IMR-90 (cell line): ENCODE data around the gene AQP6. TPM values are rescaled to one million over a fixed set of nuclear protein-coding genes. Genes with fewer than 3 reads are reported as not detected.

Experiments
- ATAC-seq: fragments of 200-7000 bp; cut with Tn5 transposase; 2 replicates; pipeline ENCODE4 v1.9.1; 2020; ENCODE audit warnings: low read depth, mild to moderate bottlenecking, moderate library complexity
- BruUV-seq: library from RNA; stranded (reverse); fragments of 400-500 nt; replicated peaks from 2 replicates; lab custom pipeline; 2021; lab: Mats Ljungman, UMichigan
- CTCF ChIA-PET: fragments of 300-600 bp; formaldehyde crosslinking; extraction: SDS; loops from one replicate; lab custom pipeline; 2021; ENCODE audit warnings: antibody characterized with exemption; lab: Yijun Ruan, JAX
- POLR2A ChIA-PET: fragments of 300-600 bp; sonication (Branson Sonifier 250); formaldehyde crosslinking; loops from one replicate; lab custom pipeline; 2022; ENCODE audit warnings: antibody characterized with exemption; ENCODE audit not compliant: unreplicated experiment; lab: Charles Lee
- DNase-seq: peaks from one replicate; pipeline ENCODE4 v3.0.0; 2013
- H2AFZ ChIP-seq: replicated peaks from 2 replicates; pipeline ENCODE3; 2013; ENCODE audit warnings: low read length, mild to moderate bottlenecking; ENCODE audit not compliant: poor library complexity
- H2AK5ac ChIP-seq: 2 replicates; pipeline ENCODE4 v1.6.1; 2013; ENCODE audit warnings: low read depth, low read length, inconsistent platforms
- H2AK9ac ChIP-seq: replicated peaks from 2 replicates; pipeline ENCODE3; 2013; ENCODE audit warnings: mild to moderate bottlenecking, low read depth, low read length, moderate library complexity; ENCODE audit not compliant: poor library complexity
- H2BK120ac ChIP-seq: 2 replicates; pipeline ENCODE4 v1.6.1; 2013; ENCODE audit warnings: low read depth, low read length, inconsistent platforms
- H2BK15ac ChIP-seq: 3 replicates; pipeline ENCODE4 v1.6.1; 2013; ENCODE audit warnings: low read depth, low read length, inconsistent platforms
- H2BK20ac ChIP-seq: 2 replicates; pipeline ENCODE4 v1.6.1; 2013; ENCODE audit warnings: low read depth, mild to moderate bottlenecking, inconsistent platforms, low read length, moderate library complexity
- H2BK5ac ChIP-seq: 2 replicates; pipeline ENCODE4 v1.6.1; 2013; ENCODE audit warnings: mild to moderate bottlenecking, low read depth, low read length, inconsistent platforms; ENCODE audit not compliant: poor library complexity, severe bottlenecking
- H3K14ac ChIP-seq: replicated peaks from 2 replicates; pipeline ENCODE4 v1.6.1; 2013; ENCODE audit warnings: low read depth, low read length, inconsistent platforms
- H3K18ac ChIP-seq: 2 replicates; pipeline ENCODE4 v1.6.1; 2013; ENCODE audit warnings: low read depth, low read length, control low read depth
- H3K23ac ChIP-seq: 2 replicates; pipeline ENCODE4 v1.6.1; 2013; ENCODE audit warnings: low read depth, low read length, inconsistent platforms
- H3K27ac ChIP-seq: 2 replicates; pipeline ENCODE4 v1.5.1; 2013; ENCODE audit warnings: mild to moderate bottlenecking, control low read depth, low read length; ENCODE audit not compliant: insufficient read depth
- H3K27me3 ChIP-seq: 2 replicates; pipeline ENCODE4 v1.6.1; 2013; ENCODE audit warnings: low read length; ENCODE audit not compliant: control insufficient read depth, insufficient read depth
- H3K36me3 ChIP-seq: 2 replicates; pipeline ENCODE4 v1.6.1; 2013; ENCODE audit warnings: low read length, mixed read lengths; ENCODE audit not compliant: control insufficient read depth, insufficient read depth
- H3K4ac ChIP-seq: 2 replicates; pipeline ENCODE4 v1.6.1; 2013; ENCODE audit warnings: low read depth, low read length, inconsistent platforms
- H3K4me1 ChIP-seq: 2 replicates; pipeline ENCODE4 v1.6.1; 2013; ENCODE audit warnings: low read length, mixed read lengths; ENCODE audit not compliant: control insufficient read depth, insufficient read depth
- H3K4me2 ChIP-seq: 2 replicates; pipeline ENCODE4 v1.6.1; 2013; ENCODE audit warnings: low read depth, mild to moderate bottlenecking, control low read depth, low read length, moderate library complexity
- H3K4me3 ChIP-seq: 2 replicates; pipeline ENCODE4 v1.5.1; 2013; ENCODE audit warnings: low read depth, mild to moderate bottlenecking, control low read depth, low read length, moderate library complexity; ENCODE audit not compliant: insufficient read depth
- H3K56ac ChIP-seq: 2 replicates; pipeline ENCODE4 v1.6.1; 2013; ENCODE audit warnings: low read length, inconsistent platforms; ENCODE audit not compliant: insufficient read depth; ENCODE audit errors: extremely low read depth
- H3K79me1 ChIP-seq, 2 experiments: 2 replicates each; pipeline ENCODE4 v1.6.1; 2013; ENCODE audit warnings: low read length in 2 of 2, inconsistent platforms in 1 of 2, low read depth in 1 of 2
- H3K9ac ChIP-seq: 2 replicates; pipeline ENCODE4 v1.6.1; 2013; ENCODE audit warnings: low read depth, low read length, control low read depth
- H3K9me1 ChIP-seq: 2 replicates; pipeline ENCODE4 v1.6.1; 2013; ENCODE audit warnings: low read length, inconsistent platforms; ENCODE audit not compliant: insufficient read depth
- H3K9me3 ChIP-seq: 2 replicates; pipeline ENCODE4 v1.6.1; 2013; ENCODE audit warnings: low read length; ENCODE audit not compliant: control insufficient read depth, insufficient read depth
- H4K20me1 ChIP-seq: 2 replicates; pipeline ENCODE4 v1.6.1; 2013; ENCODE audit warnings: low read length, inconsistent platforms; ENCODE audit not compliant: insufficient read depth
- H4K5ac ChIP-seq: 2 replicates; pipeline ENCODE4 v1.6.1; 2013; ENCODE audit warnings: mild to moderate bottlenecking, low read depth, low read length, control low read depth
- H4K8ac ChIP-seq, 2 experiments: 2 replicates each; pipeline ENCODE4 v1.6.1; 2013; ENCODE audit warnings: low read depth in 2 of 2, low read length in 2 of 2, control low read depth in 1 of 2, inconsistent platforms in 1 of 2
- H4K91ac ChIP-seq: 2 replicates; pipeline ENCODE4 v1.6.1; 2013; ENCODE audit warnings: low read depth, low read length, inconsistent platforms; ENCODE audit not compliant: insufficient read depth
- BHLHE40 ChIP-seq: fragments of 150-350 bp; IDR thresholded peaks from 2 replicates; pipeline ENCODE4 v1.6.1; 2016; ENCODE audit warnings: mild to moderate bottlenecking, low read depth, low read length
- CEBPB ChIP-seq: IDR thresholded peaks from 2 replicates; pipeline ENCODE4 v1.6.1; 2012; ENCODE audit warnings: low read depth, low read length, improper control_type of control experiment
- CHD1 ChIP-seq: IDR thresholded peaks from 2 replicates; pipeline ENCODE4 v1.6.1; 2012; ENCODE audit warnings: low read depth, low read length, improper control_type of control experiment
- MAFK ChIP-seq: IDR thresholded peaks from 2 replicates; pipeline ENCODE4 v1.6.1; 2012; ENCODE audit warnings: low read depth, low read length, improper control_type of control experiment
- MAZ ChIP-seq: IDR thresholded peaks from 2 replicates; pipeline ENCODE4 v1.6.1; 2012; ENCODE audit warnings: low read depth, mild to moderate bottlenecking, low read length, improper control_type of control experiment, moderate library complexity, borderline replicate concordance
- MXI1 ChIP-seq: IDR thresholded peaks from 2 replicates; pipeline ENCODE4 v1.6.1; 2012; ENCODE audit warnings: low read depth, mild to moderate bottlenecking, low read length, moderate library complexity, borderline replicate concordance
- POLR2A ChIP-seq: IDR thresholded peaks from 2 replicates; pipeline ENCODE4 v1.6.1; 2012; ENCODE audit warnings: mild to moderate bottlenecking, low read depth, low read length
- RAD21 ChIP-seq: IDR thresholded peaks from 2 replicates; pipeline ENCODE4 v1.6.1; 2012; ENCODE audit warnings: low read length, improper control_type of control experiment
- RCOR1 ChIP-seq: IDR thresholded peaks from 2 replicates; pipeline ENCODE4 v1.6.1; 2012; ENCODE audit warnings: mild to moderate bottlenecking, low read length, improper control_type of control experiment; ENCODE audit not compliant: insufficient replicate concordance
- RFX5 ChIP-seq: IDR thresholded peaks from 2 replicates; pipeline ENCODE4 v1.8.0; 2012; ENCODE audit warnings: low read depth, mild to moderate bottlenecking, low read length, moderate library complexity
- SMC3 ChIP-seq: fragments of 150-350 bp; IDR thresholded peaks from 2 replicates; pipeline ENCODE4 v1.6.1; 2016; ENCODE audit warnings: low read depth, mild to moderate bottlenecking, antibody characterized with exemption, low read length, moderate library complexity
- WGBS, 2 experiments: methylation state at CpG; one replicate each; pipeline versions ENCODE4 v1.1.5 to v1.1.7; 2013; ENCODE audit warnings: missing lambda C conversion rate in 2 of 2; ENCODE audit not compliant: insufficient read length in 1 of 2; ENCODE audit errors: extremely low coverage in 2 of 2; 5-methylcytosine and 5-hydroxymethylcytosine counted together
- dilution Hi-C: fragments of 300-500 bp; cut with HindIII; formaldehyde crosslinking; loops from one replicate; pipeline ENCODE4 v1.14.3; 2018; ENCODE audit warnings: low sequenced_read_pairs; ENCODE audit not compliant: unreplicated experiment
- in situ Hi-C: fragments of 300-500 bp; cut with MboI; formaldehyde crosslinking; loops from 3 replicates; pipeline ENCODE4 v1.14.3; 2019; ENCODE audit warnings: low sequenced_read_pairs, inconsistent platforms, mixed read lengths
- intact Hi-C: fragments of 100-400 bp; cut with micrococcal nuclease; formaldehyde crosslinking; loops from 2 replicates; pipeline ENCODE4 v1.10.0; 2022
- polyA plus RNA-seq, 3 experiments: library from polyadenylated mRNA; depleted of rRNA; stranded (reverse); fragments of >200 nt; gene quantifications; 2 replicates each; pipeline ENCODE4 v1.2.3, GENCODE V29; 2012; ENCODE audit warnings: low replicate concordance in 1 of 3
- total RNA-seq: library from RNA; depleted of rRNA; stranded (reverse); fragments of >200 nt; gene quantifications from 2 replicates; pipeline ENCODE4 v1.2.3, GENCODE V29; 2012
- TF ChIP-seq, protein P1 (sequence below): conservative IDR thresholded peaks from 2 replicates; pipeline ENCODE4 v1.5.1; 2012; ENCODE audit warnings: mild to moderate bottlenecking, low read depth, low read length, improper control_type of control experiment
- TF ChIP-seq, protein P2 (sequence below): fragments of 150-350 bp; IDR thresholded peaks from 2 replicates; pipeline ENCODE4 v1.6.1; 2016; ENCODE audit warnings: low read depth, mild to moderate bottlenecking, low read length, moderate library complexity, borderline replicate concordance

AQP6 gene
- total and polyA plus RNA-seq, 2 of the 4 experiments (the other 2 are of a cell fraction) = not detected

GRCh38 chr12:49942921-49943624 lies 29.7 kb upstream of the AQP6 start (continued):
- TF ChIP-seq BHLHE40 = no peak

GRCh38 chr12:49943625-49943960 lies 29.2 kb upstream of the AQP6 start:
- H3K23ac ChIP-seq = no peak overlapping the region
- no peak overlapping the region for H3K56ac ChIP-seq
- H2BK15ac ChIP-seq = no peak overlapping the region
- ChIA-PET POLR2A (interaction anchor here (0.6 kb wide), 1 partner anchor 9 kb away, joined by 3 read pairs; no protein-coding TSS in a partner anchor), CTCF (no interaction called here)
- no peak overlapping the region for H3K4me2 ChIP-seq
- ATAC-seq (no peak), DNase-seq (no peak)
- no peak overlapping the region for H2AFZ ChIP-seq
- in situ Hi-C loops (no loop called here), intact Hi-C loops (no loop called here), dilution Hi-C loops (no loop called here)
- 86% methylated on average over 1 of the region's 1 CpG; no CpG with 5 or more reads in 1 of the 2 experiments for WGBS, 2 experiments
- no peaks in the 10 kb centered on the region; the same call in 1 of the 2 replicates for H3K4me1 ChIP-seq
- H2BK5ac ChIP-seq = no peak overlapping the region
- no peak overlapping the region for H2BK120ac ChIP-seq
- H3K9me3 ChIP-seq = no peaks in the 10 kb centered on the region
- no peak overlapping the region for H4K91ac ChIP-seq
- no peak overlapping the region for H2BK20ac ChIP-seq
- H4K5ac ChIP-seq = no peak overlapping the region
- H3K14ac ChIP-seq = no peak overlapping the region
- no peaks in the 10 kb centered on the region for H3K36me3 ChIP-seq
- H4K8ac ChIP-seq = no peak overlapping the region
- no peak overlapping the region for H3K4me3 ChIP-seq
- no peaks in the 10 kb centered on the region for H4K20me1 ChIP-seq
- 0 out of 2 replicates have a peak, but pooled peaks cover 3% of the 10 kb centered on the region for H3K9me1 ChIP-seq
- H3K4ac ChIP-seq = no peak overlapping the region
- H3K79me1 ChIP-seq = no peaks in the 10 kb centered on the region
- BruUV-seq = no TSS peak
- H2AK9ac ChIP-seq = no peak overlapping the region
- H3K9ac ChIP-seq = no peak overlapping the region
- no peak overlapping the region for H2AK5ac ChIP-seq
- H3K27ac ChIP-seq = no peak overlapping the region
- no peaks in the 10 kb centered on the region for H3K27me3 ChIP-seq
- H3K18ac ChIP-seq = no peak overlapping the region
- no peak for TF ChIP-seq CHD1
- TF ChIP-seq SMC3 = no peak
- TF ChIP-seq POLR2A = no peak
- TF ChIP-seq RAD21 = no peak
- TF ChIP-seq RCOR1 = no peak
- no peak for TF ChIP-seq MAZ
- TF ChIP-seq BHLHE40 = no peak
- no peak for TF ChIP-seq MAFK
- TF ChIP-seq, protein P1, sequence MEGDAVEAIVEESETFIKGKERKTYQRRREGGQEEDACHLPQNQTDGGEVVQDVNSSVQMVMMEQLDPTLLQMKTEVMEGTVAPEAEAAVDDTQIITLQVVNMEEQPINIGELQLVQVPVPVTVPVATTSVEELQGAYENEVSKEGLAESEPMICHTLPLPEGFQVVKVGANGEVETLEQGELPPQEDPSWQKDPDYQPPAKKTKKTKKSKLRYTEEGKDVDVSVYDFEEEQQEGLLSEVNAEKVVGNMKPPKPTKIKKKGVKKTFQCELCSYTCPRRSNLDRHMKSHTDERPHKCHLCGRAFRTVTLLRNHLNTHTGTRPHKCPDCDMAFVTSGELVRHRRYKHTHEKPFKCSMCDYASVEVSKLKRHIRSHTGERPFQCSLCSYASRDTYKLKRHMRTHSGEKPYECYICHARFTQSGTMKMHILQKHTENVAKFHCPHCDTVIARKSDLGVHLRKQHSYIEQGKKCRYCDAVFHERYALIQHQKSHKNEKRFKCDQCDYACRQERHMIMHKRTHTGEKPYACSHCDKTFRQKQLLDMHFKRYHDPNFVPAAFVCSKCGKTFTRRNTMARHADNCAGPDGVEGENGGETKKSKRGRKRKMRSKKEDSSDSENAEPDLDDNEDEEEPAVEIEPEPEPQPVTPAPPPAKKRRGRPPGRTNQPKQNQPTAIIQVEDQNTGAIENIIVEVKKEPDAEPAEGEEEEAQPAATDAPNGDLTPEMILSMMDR = no peak
- TF ChIP-seq CEBPB = no peak
- TF ChIP-seq, protein P2, sequence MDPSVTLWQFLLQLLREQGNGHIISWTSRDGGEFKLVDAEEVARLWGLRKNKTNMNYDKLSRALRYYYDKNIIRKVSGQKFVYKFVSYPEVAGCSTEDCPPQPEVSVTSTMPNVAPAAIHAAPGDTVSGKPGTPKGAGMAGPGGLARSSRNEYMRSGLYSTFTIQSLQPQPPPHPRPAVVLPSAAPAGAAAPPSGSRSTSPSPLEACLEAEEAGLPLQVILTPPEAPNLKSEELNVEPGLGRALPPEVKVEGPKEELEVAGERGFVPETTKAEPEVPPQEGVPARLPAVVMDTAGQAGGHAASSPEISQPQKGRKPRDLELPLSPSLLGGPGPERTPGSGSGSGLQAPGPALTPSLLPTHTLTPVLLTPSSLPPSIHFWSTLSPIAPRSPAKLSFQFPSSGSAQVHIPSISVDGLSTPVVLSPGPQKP = no peak
- TF ChIP-seq RFX5 = no peak
- TF ChIP-seq MXI1 = no peak
